ENCODE data around the gene STKLD1. TPM values are rescaled to one million over a fixed set of nuclear protein-coding genes. Genes with fewer than 3 reads are reported as not detected.

STKLD1 gene
- total RNA-seq, 2 donors from 2014 or later: 0.95 TPM; not detected in 1

GRCh38 chr9:133408042-133408441 is 31.9 kb downstream of the STKLD1 start:
- Histone ChIP-seq H3K27ac (ENCODE audit: low read depth, low read length) (no peak overlapping the region), H3K4me3 (ENCODE audit: low read length) (no peak overlapping the region), H3K9me3 (ENCODE audit: control insufficient read depth, low read length) (no peaks in the 10 kb centered on the region), H3K9ac (ENCODE audit: extremely low read depth, low read length, poor library complexity, severe bottlenecking) (no peak overlapping the region), H3K4me1 (ENCODE audit: control insufficient read depth, insufficient read depth, low read length) (no peaks in the 10 kb centered on the region), H3K27me3 (ENCODE audit: control insufficient read depth, insufficient read depth, low read length, poor library complexity, severe bottlenecking) (no peaks in the 10 kb centered on the region), H3K36me3 (ENCODE audit: control insufficient read depth, insufficient read depth, low read length) (peaks cover 64% of the 10 kb centered on the region)
- H3K9me3 Mint-ChIP-seq: no peaks in the 10 kb centered on the region
- TF ChIP-seq CTCF (conservative IDR thresholded peaks at IDR 0.05): no peak
- no peak overlapping the region for H3K27ac Mint-ChIP-seq
- WGBS, 2 experiments (ENCODE audit: insufficient coverage in 1 of 2, insufficient read length in 1 of 2): 90% methylated on average over 1 of the region's 1 CpG; no CpG with 5 or more reads in 1 of the 2 experiments
- H3K36me3 Mint-ChIP-seq (ENCODE audit: low read depth): peaks cover 68% of the 10 kb centered on the region
- H3K4me1 Mint-ChIP-seq: no peaks in the 10 kb centered on the region
- H3K4me3 Mint-ChIP-seq: no peak overlapping the region
- no peak for DNase-seq
- H3K27me3 Mint-ChIP-seq (ENCODE audit: insufficient read depth): no peaks in the 10 kb centered on the region

GRCh38 chr9:133415170-133415569 is 39.0 kb downstream of the STKLD1 start:
- TF ChIP-seq CTCF (conservative IDR thresholded peaks at IDR 0.05): no peak
- Mint-ChIP-seq H3K27ac (no peak overlapping the region), H3K4me1 (peaks cover 7% of the 10 kb centered on the region), H3K27me3 (ENCODE audit: insufficient read depth) (no peaks in the 10 kb centered on the region), H3K36me3 (ENCODE audit: low read depth) (peaks cover 51% of the 10 kb centered on the region), H3K4me3 (no peak overlapping the region), H3K9me3 (peaks cover 15% of the 10 kb centered on the region)
- peaks cover 47% of the 10 kb centered on the region for H3K36me3 ChIP-seq (ENCODE audit: control insufficient read depth, insufficient read depth, low read length)
- peaks cover 2% of the 10 kb centered on the region for H3K4me1 ChIP-seq (ENCODE audit: control insufficient read depth, insufficient read depth, low read length)
- H3K9ac ChIP-seq (ENCODE audit: extremely low read depth, low read length, poor library complexity, severe bottlenecking): no peak overlapping the region
- WGBS, 2 experiments (ENCODE audit: insufficient coverage in 1 of 2, insufficient read length in 1 of 2): 100% methylated on average over 1 of the region's 1 CpG; no CpG with 5 or more reads in 1 of the 2 experiments
- DNase-seq: no peak
- no peak overlapping the region for H3K4me3 ChIP-seq (ENCODE audit: low read length)
- H3K9me3 ChIP-seq (ENCODE audit: control insufficient read depth, low read length): peaks cover 9% of the 10 kb centered on the region
- H3K27ac ChIP-seq (ENCODE audit: low read depth, low read length): no peak overlapping the region
- H3K27me3 ChIP-seq (ENCODE audit: control insufficient read depth, insufficient read depth, low read length, poor library complexity, severe bottlenecking): no peaks in the 10 kb centered on the region

- Histone ChIP-seq H3K4me1 (ENCODE audit: control insufficient read depth, insufficient read depth, low read length) (peaks cover 2% of the 10 kb centered on the region), H3K9ac (ENCODE audit: extremely low read depth, low read length, poor library complexity, severe bottlenecking) (peak within 1 kb of the TSS; percentile 71), H3K4me3 (ENCODE audit: low read length) (peak within 1 kb of the TSS; percentile 97), H3K27me3 (ENCODE audit: control insufficient read depth, insufficient read depth, low read length, poor library complexity, severe bottlenecking) (no peaks in the 10 kb centered on the region), H3K9me3 (ENCODE audit: control insufficient read depth, low read length) (peaks cover 9% of the 10 kb centered on the region), H3K36me3 (ENCODE audit: control insufficient read depth, insufficient read depth, low read length) (peaks cover 25% of the 10 kb centered on the region), H3K27ac (ENCODE audit: low read depth, low read length) (peak within 1 kb of the TSS; percentile 92)
- 0% methylated on average over 50 to 75 of the region's 75 CpGs for WGBS, 2 experiments (ENCODE audit: insufficient coverage in 1 of 2, insufficient read length in 1 of 2)
- H3K9me3 Mint-ChIP-seq: peaks cover 15% of the 10 kb centered on the region
- H3K4me1 Mint-ChIP-seq: peaks cover 15% of the 10 kb centered on the region
- no peak for TF ChIP-seq CTCF (conservative IDR thresholded peaks at IDR 0.05)
- peak; percentile 97 for DNase-seq
- H3K27ac Mint-ChIP-seq: peak within 1 kb of the TSS; percentile 93
- no peaks in the 10 kb centered on the region for H3K27me3 Mint-ChIP-seq (ENCODE audit: insufficient read depth)
- peak within 1 kb of the TSS; percentile 87 for H3K4me3 Mint-ChIP-seq
- H3K36me3 Mint-ChIP-seq (ENCODE audit: low read depth): peaks cover 29% of the 10 kb centered on the region
These were observed 41.6 kb downstream of the STKLD1 start, which contains the start of gene REXO4 for GRCh38 chr9:133417541-133418461. Gene REXO4 (minus strand): TSS chr9:133418010. CDS start chr9:133417844, 166 bp downstream.
